ENCODE results near the gene TMEM128.
A peak's percentile ranks its signal among the peaks of the same experiment; 100 is the strongest.

TMEM128 gene

DNA sequence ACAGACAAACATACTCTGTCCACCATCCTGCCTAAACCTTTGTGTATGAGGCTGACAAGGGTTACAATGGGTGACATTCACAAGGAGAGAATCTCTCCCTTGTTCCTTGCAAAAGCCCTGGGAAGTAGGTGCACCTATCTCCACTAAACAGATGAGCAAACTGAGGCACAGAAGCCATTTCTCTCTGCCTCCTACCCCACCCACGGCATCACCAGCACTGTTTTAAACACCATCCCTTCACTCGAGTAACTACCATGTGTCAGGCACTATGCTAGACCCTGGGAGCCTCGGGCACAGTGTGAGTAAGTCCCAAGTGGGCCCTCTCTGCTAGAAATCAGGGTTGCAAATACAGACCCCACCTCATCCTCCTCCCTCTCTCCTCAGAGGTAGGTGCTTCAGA lies 41.0 kb upstream of the TMEM128 start:
- Histone ChIP-seq H3K4me3 (ENCODE audit: low read depth in 1 of 2, low read length in 1 of 2) (peak overlapping the region; percentile 76 to 88), H3K36me3 (peaks cover 5% of the 10 kb centered on the region), H3K27ac (no peak overlapping the region), H3K4me1 (ENCODE audit: control insufficient read depth in 1 of 2, insufficient read depth in 1 of 2, low read depth in 1 of 2, low read length in 1 of 2) (peaks cover 19 to 23% of the 10 kb centered on the region in 2 experiments), H3K27me3 (no peaks in the 10 kb centered on the region), H3K9me3 (no peaks in the 10 kb centered on the region)
- TF ChIP-seq, protein P1, sequence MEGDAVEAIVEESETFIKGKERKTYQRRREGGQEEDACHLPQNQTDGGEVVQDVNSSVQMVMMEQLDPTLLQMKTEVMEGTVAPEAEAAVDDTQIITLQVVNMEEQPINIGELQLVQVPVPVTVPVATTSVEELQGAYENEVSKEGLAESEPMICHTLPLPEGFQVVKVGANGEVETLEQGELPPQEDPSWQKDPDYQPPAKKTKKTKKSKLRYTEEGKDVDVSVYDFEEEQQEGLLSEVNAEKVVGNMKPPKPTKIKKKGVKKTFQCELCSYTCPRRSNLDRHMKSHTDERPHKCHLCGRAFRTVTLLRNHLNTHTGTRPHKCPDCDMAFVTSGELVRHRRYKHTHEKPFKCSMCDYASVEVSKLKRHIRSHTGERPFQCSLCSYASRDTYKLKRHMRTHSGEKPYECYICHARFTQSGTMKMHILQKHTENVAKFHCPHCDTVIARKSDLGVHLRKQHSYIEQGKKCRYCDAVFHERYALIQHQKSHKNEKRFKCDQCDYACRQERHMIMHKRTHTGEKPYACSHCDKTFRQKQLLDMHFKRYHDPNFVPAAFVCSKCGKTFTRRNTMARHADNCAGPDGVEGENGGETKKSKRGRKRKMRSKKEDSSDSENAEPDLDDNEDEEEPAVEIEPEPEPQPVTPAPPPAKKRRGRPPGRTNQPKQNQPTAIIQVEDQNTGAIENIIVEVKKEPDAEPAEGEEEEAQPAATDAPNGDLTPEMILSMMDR (IDR thresholded peaks at IDR 0.05), result no peak

DNA sequence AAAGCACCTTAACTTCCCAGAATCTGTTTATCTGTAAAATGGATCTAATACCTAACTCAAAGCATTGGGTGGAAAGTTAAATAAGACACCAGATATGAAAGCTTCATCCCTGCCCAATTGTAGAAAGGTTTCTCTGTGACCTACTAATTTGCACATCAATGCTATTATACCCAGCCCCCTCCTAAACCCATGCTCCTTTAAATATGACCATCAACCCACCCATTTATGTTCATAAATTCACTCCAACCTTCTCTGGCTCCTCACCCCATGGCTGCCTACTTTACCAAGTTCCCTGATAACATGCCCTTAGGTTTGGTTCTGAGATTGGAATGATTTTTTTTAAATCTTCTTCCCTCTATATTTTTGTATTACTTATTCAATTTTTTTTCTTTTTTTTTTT lies 40.1 kb upstream of the TMEM128 start:
- peaks cover 5% of the 10 kb centered on the region for H3K36me3 ChIP-seq
- no peaks in the 10 kb centered on the region for H3K9me3 ChIP-seq
- H3K4me3 ChIP-seq (ENCODE audit: low read depth in 1 of 2, low read length in 1 of 2), result no peak overlapping the region
- H3K4me1 ChIP-seq (ENCODE audit: control insufficient read depth in 1 of 2, insufficient read depth in 1 of 2, low read depth in 1 of 2, low read length in 1 of 2), result peaks cover 19 to 23% of the 10 kb centered on the region in 2 experiments
- TF ChIP-seq, protein P1 (IDR thresholded peaks at IDR 0.05), result no peak
- H3K27ac ChIP-seq, result no peak overlapping the region
- no peaks in the 10 kb centered on the region for H3K27me3 ChIP-seq

DNA sequence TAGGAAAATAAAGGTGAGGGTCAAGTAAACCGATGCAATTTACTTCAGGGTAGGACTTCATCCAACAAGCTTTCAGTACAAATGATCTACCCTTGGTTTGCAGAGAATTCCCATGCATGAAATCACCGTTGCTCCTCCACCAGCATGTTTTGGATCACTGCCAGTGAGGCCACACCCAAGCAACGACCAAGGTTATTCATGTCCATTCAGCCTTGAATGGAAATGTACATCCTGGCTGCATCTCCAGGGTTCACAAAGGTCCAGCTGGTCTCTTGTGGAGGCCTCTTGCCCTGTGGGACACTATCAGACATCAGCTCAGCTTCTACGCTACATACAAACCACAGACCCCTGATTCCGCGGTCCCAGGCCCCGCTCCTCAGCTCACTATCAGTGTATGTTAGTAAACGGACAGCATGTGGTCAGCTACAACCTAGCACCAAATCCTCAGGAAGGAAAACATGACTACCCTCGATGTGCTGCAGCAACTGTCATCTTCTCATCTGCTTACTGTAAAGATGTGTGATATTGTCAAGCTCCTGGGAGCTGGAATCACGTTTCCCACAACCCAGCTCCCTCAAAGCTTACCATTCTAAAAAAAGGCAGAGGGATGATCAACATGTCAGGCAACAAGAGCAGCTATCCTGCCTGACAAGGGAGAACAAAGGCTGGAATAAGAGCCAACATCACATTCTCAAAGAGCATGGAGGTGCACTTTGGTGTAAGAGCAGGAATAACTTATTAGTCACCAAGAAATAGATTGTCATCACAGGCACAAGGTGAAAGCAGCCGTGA lies 37.0 kb upstream of the TMEM128 start:
- Histone ChIP-seq H3K36me3 (peaks cover 14% of the 10 kb centered on the region), H3K27me3 (no peaks in the 10 kb centered on the region), H3K9me3 (no peaks in the 10 kb centered on the region), H3K27ac (no peak overlapping the region), H3K4me3 (ENCODE audit: low read depth in 1 of 2, low read length in 1 of 2) (no peak overlapping the region), H3K4me1 (ENCODE audit: control insufficient read depth in 1 of 2, insufficient read depth in 1 of 2, low read depth in 1 of 2, low read length in 1 of 2) (peaks cover 9 to 11% of the 10 kb centered on the region in 2 experiments)
- TF ChIP-seq, protein P1 (IDR thresholded peaks at IDR 0.05), result no peak

DNA sequence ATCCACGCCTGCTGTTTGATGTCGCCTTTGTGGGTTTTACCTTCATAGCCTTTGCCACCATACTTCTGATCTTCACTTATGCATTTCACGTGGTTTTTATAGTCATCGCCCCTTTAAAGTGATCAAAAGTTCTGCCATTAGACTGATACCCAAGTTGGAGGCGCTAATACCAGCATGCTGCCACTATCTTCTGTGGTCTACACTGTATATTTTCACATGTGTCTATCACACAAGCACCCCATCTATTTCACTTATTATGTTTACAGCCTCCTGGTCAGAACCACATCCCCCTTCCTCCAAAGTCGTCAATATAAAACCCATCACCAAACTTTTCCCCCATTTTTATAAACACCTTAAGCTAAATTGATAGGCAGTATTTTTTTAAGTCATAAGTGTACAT lies 33.8 kb upstream of the TMEM128 start:
- H3K4me3 ChIP-seq (ENCODE audit: low read depth in 1 of 2, low read length in 1 of 2), result no peak overlapping the region
- peaks cover 26% of the 10 kb centered on the region for H3K36me3 ChIP-seq
- no peaks in the 10 kb centered on the region for H3K27me3 ChIP-seq
- H3K27ac ChIP-seq, result no peak overlapping the region
- no peaks in the 10 kb centered on the region for H3K4me1 ChIP-seq (ENCODE audit: control insufficient read depth in 1 of 2, insufficient read depth in 1 of 2, low read depth in 1 of 2, low read length in 1 of 2)
- no peaks in the 10 kb centered on the region for H3K9me3 ChIP-seq
- TF ChIP-seq, protein P1 (IDR thresholded peaks at IDR 0.05), result no peak

DNA sequence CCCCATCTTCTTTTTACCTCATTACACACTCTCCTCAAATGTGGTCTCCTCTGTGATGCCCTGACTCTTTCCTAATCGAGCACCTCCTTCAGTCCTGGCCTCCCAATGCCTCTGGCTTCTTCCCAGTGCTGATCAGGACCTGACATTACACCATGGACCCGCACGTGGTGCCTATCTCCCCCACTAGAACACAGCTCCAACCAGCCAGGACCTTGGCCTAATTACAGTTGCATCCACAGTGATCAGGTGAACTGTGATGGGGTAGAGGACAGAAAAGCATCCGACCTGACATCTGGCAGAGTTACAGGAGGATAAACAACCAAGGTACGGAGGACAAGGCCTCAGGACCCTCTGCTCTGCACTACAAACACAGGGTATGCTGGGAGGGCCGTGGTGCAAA lies 29.5 kb upstream of the TMEM128 start:
- Histone ChIP-seq H3K36me3 (peaks cover 34% of the 10 kb centered on the region), H3K4me1 (ENCODE audit: control insufficient read depth in 1 of 2, insufficient read depth in 1 of 2, low read depth in 1 of 2, low read length in 1 of 2) (no peaks in the 10 kb centered on the region), H3K9me3 (no peaks in the 10 kb centered on the region), H3K27me3 (no peaks in the 10 kb centered on the region), H3K27ac (no peak overlapping the region), H3K4me3 (ENCODE audit: low read depth in 1 of 2, low read length in 1 of 2) (no peak overlapping the region)
- TF ChIP-seq, protein P1 (IDR thresholded peaks at IDR 0.05), result no peak

All from neutrophil (primary cell).